Adipocyte (in vitro differentiated cells): Measurements from ENCODE around the gene POLR2J2.
"Not testable (repeated sequence)": the region's sequence is repeated elsewhere in the genome, so short reads cannot be mapped to it uniquely, and the experiment has no call there.

Experiments used
- DNase-seq: peaks from one replicate; pipeline ENCODE4 v3.0.0-alpha.2; 2015; ENCODE audit warnings: low read depth
- H3K27me3 ChIP-seq: replicated peaks from 2 replicates; pipeline ENCODE4 v1.7.0; 2013; ENCODE audit warnings: mild to moderate bottlenecking, low read length, moderate library complexity; ENCODE audit not compliant: control insufficient read depth, insufficient read depth
- H3K36me3 ChIP-seq: 2 replicates; pipeline ENCODE4 v1.7.0; 2013; ENCODE audit warnings: low read length, mild to moderate bottlenecking, moderate library complexity; ENCODE audit not compliant: control insufficient read depth, insufficient read depth, severe bottlenecking
- H3K4me1 ChIP-seq: 2 replicates; pipeline ENCODE4 v1.7.0; 2013; ENCODE audit warnings: mild to moderate bottlenecking, low read length, moderate library complexity; ENCODE audit not compliant: control insufficient read depth, insufficient read depth
- H3K4me3 ChIP-seq: 2 replicates; pipeline ENCODE4 v1.7.0; 2013; ENCODE audit warnings: mild to moderate bottlenecking, low read length, moderate library complexity
- H3K9ac ChIP-seq: 2 replicates; pipeline ENCODE4 v1.7.0; 2013; ENCODE audit warnings: mild to moderate bottlenecking, low read length, moderate library complexity
- H3K9me3 ChIP-seq: 2 replicates; pipeline ENCODE4 v1.7.0; 2013; ENCODE audit warnings: mild to moderate bottlenecking, low read length, moderate library complexity; ENCODE audit not compliant: control insufficient read depth

The POLR2J2 gene

DNA sequence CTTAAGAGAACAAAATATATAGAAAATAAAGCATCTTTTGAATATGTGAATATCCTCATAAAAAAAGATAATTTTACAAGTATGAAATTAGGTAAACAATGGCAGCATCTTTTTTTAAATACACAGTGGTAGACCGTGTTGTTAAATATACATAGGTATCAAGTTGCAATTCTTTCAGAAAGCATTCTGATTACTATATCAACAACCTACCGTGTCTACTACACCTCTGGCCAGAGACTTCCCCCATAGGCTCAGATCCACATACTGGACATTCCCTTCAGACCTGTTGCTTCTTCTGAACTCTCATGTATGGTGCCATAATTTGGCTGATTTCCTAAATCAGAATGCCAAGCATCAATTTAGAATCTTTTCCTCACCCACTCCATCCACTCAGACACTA lies 22.5 kb upstream of the POLR2J2 start:
- not testable (repeated sequence) for H3K4me3 ChIP-seq, H3K36me3 ChIP-seq, DNase-seq, H3K27me3 ChIP-seq, H3K9me3 ChIP-seq, H3K4me1 ChIP-seq, H3K9ac ChIP-seq

GRCh38 chr7:102690602-102691001 lies 19.1 kb upstream of the POLR2J2 start:
- H3K36me3 ChIP-seq, H3K4me3 ChIP-seq, H3K4me1 ChIP-seq, DNase-seq, H3K9ac ChIP-seq, H3K27me3 ChIP-seq, H3K9me3 ChIP-seq: not testable (repeated sequence)

DNA sequence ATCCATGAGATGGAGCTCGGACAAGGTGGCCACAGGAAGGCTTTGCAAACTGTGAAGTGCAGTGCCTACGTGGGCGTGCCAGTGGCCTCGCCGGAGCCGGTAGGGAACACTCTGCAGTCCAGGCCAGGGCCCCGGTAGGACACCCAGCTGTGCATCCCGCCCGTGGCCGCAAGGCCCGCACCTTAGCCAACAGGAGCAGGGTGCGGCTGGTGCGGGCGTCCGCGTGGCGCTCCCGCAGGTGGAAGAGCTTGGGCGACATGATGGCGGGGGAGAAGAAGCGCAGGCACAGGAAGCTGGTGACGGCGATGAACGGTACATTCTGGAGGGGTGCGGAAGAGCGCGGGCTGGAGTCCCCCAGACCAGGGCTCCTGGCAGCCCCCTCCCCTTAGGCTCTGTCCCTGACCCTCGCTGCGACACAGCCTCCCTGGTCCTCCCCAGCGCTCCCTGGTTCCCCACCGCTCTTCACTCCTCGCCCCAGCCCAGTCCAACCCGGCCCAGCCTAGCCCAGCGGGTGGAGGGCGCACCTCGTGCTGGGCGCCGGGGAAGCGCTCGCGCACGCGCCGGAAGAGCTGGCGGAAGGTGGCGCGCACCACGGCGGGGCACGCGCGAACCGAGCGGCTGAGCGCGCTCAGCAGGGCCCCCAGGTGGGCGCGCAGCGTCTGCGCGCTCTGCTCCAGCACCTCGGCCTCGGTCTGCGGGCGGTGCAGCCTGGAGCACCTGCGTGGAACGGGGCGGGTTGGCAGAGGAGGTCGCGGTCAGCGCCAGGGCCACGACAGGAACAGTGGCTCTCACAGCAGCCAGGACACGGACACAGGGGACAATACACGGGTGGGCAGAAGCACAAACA lies 18.2 kb upstream of the POLR2J2 start:
- H3K27me3 ChIP-seq, H3K9ac ChIP-seq, H3K4me1 ChIP-seq, DNase-seq, H3K9me3 ChIP-seq, H3K36me3 ChIP-seq, H3K4me3 ChIP-seq: not testable (repeated sequence)

DNA sequence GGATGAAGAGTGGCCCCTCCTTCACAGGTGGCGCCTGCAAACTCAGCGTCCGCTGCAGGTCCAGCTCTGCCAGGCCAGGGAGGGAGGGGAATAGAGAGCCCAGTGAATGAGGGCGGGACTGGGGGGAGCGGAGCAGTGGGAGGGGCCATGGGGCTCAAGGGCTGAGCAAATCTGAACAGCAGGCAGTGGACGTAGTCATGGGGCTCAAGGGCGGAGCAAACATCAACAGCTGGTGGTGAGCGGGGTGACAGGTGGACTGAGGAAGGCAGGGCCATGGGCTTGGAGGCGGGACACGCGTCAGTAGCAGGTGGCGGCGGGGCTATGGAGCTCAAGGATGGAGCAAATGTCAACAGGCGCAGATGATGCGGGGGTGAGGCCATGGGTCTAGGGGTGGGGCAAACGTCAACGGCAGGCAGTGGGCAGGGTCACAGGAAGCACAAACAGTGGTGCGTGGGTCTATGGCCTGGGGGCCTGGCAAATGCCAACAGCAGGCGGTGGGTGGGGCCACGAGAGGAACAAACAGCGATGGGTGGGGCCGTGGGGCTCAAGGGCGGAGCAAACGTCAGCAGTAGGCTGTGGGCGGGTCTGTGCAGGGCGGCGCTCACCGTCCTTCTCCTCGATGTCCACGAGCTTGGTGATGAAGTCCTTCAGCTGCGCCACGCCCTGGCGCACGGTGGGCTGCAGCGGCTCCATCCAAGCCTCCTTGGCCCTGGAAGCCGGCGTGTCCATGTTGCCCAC lies 17.0 kb upstream of the POLR2J2 start:
- not testable (repeated sequence) for DNase-seq, H3K36me3 ChIP-seq, H3K4me1 ChIP-seq, H3K9ac ChIP-seq, H3K9me3 ChIP-seq, H3K4me3 ChIP-seq, H3K27me3 ChIP-seq

GRCh38 chr7:102682560-102682959 lies 11.1 kb upstream of the POLR2J2 start:
- not testable (repeated sequence) for H3K4me3 ChIP-seq, H3K9me3 ChIP-seq, DNase-seq, H3K27me3 ChIP-seq, H3K36me3 ChIP-seq, H3K9ac ChIP-seq, H3K4me1 ChIP-seq

DNA sequence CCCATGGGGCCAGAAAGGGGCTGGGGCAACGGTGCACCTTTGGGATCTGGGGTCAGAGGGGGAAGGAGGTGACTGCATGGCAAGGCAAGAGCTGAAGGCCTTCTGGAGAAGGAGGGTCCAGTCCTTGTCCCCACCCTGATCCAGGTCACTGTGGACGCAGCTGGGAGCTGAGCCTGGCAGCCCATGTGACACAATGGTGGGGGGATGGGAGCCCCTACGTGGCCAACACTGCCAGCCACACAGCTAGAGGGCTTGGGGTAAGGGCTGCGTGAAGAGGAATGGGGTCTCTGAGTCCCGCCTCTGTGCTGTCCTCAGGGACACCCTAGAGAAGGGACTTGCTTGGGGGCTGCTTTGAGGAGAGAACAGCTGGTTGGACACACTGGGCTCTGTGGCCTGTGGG lies 9.3 kb upstream of the POLR2J2 start:
- not testable (repeated sequence) for H3K9me3 ChIP-seq, H3K4me1 ChIP-seq, H3K36me3 ChIP-seq, H3K27me3 ChIP-seq, H3K9ac ChIP-seq, DNase-seq, H3K4me3 ChIP-seq

- not testable (repeated sequence) for H3K9me3 ChIP-seq
Observed at GRCh38 chr7:102675545-102675944, 4.1 kb upstream of the POLR2J2 start.

GRCh38 chr7:102673447-102674067 lies 2.1 kb upstream of the POLR2J2 start:
- DNase-seq, H3K27me3 ChIP-seq, H3K9me3 ChIP-seq, H3K9ac ChIP-seq, H3K36me3 ChIP-seq, H3K4me1 ChIP-seq, H3K4me3 ChIP-seq: not testable (repeated sequence)

More at GRCh38 chr7:102675545-102675944, 4.1 kb upstream of the POLR2J2 start:
- H3K4me3 ChIP-seq, H3K36me3 ChIP-seq, H3K4me1 ChIP-seq, H3K9ac ChIP-seq, H3K27me3 ChIP-seq, DNase-seq: not testable (repeated sequence)

DNA sequence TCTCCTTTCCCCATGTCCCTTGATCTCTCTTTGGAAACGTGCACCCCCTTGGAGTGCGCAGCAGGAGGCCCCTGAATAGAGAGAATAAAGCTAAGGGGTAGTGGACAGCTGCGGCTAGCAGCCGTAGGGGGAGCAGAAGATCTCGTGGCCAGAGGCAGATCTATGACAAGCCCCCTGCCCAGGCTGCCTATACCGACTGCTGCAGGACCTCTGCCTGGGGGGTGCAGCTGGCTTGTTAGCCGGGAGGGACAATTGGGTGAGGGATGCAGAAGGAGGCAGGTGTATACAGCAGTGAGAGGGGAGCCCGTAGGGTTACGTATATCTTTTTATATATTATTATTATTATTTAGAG lies 469 bp upstream of the POLR2J2 start:
- not testable (repeated sequence) for H3K4me1 ChIP-seq, H3K9me3 ChIP-seq, H3K4me3 ChIP-seq, H3K36me3 ChIP-seq, H3K27me3 ChIP-seq, DNase-seq, H3K9ac ChIP-seq

DNA sequence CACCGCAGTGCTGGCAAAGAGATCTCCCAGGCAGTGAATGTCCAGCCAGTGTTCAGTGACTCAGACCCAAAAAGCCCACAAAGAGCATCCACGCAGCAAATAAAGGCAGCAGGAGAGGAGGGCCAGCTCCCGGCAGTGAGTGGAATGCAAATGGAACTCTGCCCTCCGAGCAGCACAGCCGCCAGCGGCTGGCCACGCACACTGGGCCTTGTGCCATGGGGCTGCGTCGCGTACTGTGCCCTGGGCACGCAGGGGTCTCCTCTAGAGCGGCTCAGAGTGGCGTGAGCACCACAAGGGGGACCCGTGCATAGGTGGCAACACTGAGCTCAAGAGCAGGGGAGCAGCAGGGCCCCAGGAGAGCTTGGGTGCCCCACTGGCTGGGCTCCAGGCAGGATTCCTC lies 3.9 kb downstream of the POLR2J2 start:
- H3K36me3 ChIP-seq, DNase-seq, H3K4me3 ChIP-seq, H3K9me3 ChIP-seq, H3K9ac ChIP-seq, H3K27me3 ChIP-seq, H3K4me1 ChIP-seq: not testable (repeated sequence)

- not testable (repeated sequence) for H3K36me3 ChIP-seq, H3K9ac ChIP-seq, H3K27me3 ChIP-seq, H3K4me3 ChIP-seq, H3K9me3 ChIP-seq, DNase-seq, H3K4me1 ChIP-seq
Observed at GRCh38 chr7:102666850-102667249, 4.6 kb downstream of the POLR2J2 start.
